Bronchial epithelial cell (primary cell): Measurements from ENCODE around the gene STIM2. TPM values are rescaled to one million over a fixed set of nuclear protein-coding genes. Genes with fewer than 3 reads are reported as not detected.
A peak's percentile ranks its signal among the peaks of the same experiment; 100 is the strongest.

ENCODE experiments used
- DNase-seq: peaks from one replicate; pipeline ENCODE4 v3.0.0-alpha.2; 2010; ENCODE audit warnings: low read depth
- FAIRE-seq: peaks from 2 replicates; lab custom pipeline; 2011; peaks lifted over from hg19 to GRCh38; lab: Jason Lieb, UNC
- H3K27me3 ChIP-seq: 2 replicates; pipeline ENCODE4 v1.5.1; 2011; ENCODE audit warnings: low read length; ENCODE audit not compliant: control insufficient read depth, insufficient read depth
- H3K36me3 ChIP-seq: 2 replicates; pipeline ENCODE4 v1.5.1; 2011; ENCODE audit warnings: low read length; ENCODE audit not compliant: control insufficient read depth, insufficient read depth
- H3K4me3 ChIP-seq: 2 replicates; pipeline ENCODE4 v1.5.1; 2011; ENCODE audit warnings: mild to moderate bottlenecking, low read depth, low read length, control low read depth
- total RNA-seq: library from RNA; depleted of rRNA; stranded (reverse); fragments of >200 nt; gene quantifications from 2 replicates; pipeline ENCODE4 v1.2.1, GENCODE V29; 2014
- TF ChIP-seq, protein P1 (sequence below): IDR thresholded peaks from 2 replicates; pipeline ENCODE4 v1.5.1; 2011; ENCODE audit warnings: mild to moderate bottlenecking, moderate library complexity, low read length, control low read depth, inconsistent platforms; ENCODE audit not compliant: insufficient read depth, severe bottlenecking

The STIM2 gene
- total RNA-seq, 1 donor from 2014 or later, result 7.6 TPM

DNA sequence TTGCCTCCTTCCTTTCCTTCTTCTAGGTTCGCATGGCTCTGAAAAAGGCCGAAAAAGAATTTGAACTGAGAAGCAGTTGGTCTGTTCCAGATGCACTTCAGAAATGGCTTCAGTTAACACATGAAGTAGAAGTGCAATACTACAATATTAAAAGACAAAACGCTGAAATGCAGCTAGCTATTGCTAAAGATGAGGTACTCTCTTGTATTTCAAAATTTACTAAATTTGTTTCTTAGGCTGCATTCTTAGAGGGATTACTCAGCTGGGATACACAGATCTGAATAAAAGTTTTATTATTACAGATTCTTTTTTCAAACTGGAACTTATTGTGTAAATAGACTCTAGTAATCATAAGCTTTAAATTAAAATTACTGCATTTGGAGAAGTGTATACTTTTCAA lies 146.9 kb downstream of the STIM2 start:
- TF ChIP-seq, protein P1, sequence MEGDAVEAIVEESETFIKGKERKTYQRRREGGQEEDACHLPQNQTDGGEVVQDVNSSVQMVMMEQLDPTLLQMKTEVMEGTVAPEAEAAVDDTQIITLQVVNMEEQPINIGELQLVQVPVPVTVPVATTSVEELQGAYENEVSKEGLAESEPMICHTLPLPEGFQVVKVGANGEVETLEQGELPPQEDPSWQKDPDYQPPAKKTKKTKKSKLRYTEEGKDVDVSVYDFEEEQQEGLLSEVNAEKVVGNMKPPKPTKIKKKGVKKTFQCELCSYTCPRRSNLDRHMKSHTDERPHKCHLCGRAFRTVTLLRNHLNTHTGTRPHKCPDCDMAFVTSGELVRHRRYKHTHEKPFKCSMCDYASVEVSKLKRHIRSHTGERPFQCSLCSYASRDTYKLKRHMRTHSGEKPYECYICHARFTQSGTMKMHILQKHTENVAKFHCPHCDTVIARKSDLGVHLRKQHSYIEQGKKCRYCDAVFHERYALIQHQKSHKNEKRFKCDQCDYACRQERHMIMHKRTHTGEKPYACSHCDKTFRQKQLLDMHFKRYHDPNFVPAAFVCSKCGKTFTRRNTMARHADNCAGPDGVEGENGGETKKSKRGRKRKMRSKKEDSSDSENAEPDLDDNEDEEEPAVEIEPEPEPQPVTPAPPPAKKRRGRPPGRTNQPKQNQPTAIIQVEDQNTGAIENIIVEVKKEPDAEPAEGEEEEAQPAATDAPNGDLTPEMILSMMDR, result no peak
- no peak for DNase-seq

DNA sequence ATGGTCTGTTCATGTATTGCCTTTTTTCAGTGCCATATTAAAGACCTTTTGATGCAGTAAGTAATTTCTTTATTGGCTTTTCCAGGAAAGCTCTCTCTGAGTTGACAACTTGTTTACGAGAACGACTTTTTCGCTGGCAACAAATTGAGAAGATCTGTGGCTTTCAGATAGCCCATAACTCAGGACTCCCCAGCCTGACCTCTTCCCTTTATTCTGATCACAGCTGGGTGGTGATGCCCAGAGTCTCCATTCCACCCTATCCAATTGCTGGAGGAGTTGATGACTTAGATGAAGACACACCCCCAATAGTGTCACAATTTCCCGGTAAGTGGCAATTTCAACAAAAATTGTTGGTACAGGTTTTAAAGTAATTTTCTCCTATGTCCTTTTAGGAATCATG lies 148.0 kb downstream of the STIM2 start:
- DNase-seq (no peak), FAIRE-seq (no peak)
- peaks cover 1% of the 10 kb centered on the region for H3K36me3 ChIP-seq
- TF ChIP-seq, protein P1, result no peak
- H3K27me3 ChIP-seq, result no peaks in the 10 kb centered on the region
- no peak overlapping the region for H3K4me3 ChIP-seq

More for the DNA sequence above, 146.9 kb downstream of the STIM2 start:
- Histone ChIP-seq H3K27me3 (no peaks in the 10 kb centered on the region), H3K4me3 (no peak overlapping the region), H3K36me3 (peaks cover 1% of the 10 kb centered on the region)
- FAIRE-seq, result no peak

DNA sequence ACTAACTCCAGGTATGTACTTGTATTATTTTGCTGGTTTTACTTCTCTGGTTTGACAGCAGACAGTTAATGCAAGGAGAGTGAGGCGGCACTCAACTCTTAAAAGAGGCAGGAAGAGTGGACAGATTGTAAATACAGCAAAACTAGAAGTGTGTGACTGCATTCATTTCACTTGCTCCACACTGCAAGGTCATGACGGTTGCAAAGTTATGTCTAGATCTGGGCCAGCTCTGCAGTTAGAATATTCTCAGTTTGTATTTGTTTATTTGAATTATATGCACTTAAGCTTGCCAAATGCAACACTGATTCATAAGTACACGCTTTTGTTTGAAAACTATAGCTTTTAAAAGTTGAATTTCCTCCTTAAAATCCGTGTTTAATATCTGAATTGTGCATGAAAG lies 148.9 kb downstream of the STIM2 start:
- Histone ChIP-seq H3K4me3 (no peak overlapping the region), H3K27me3 (no peaks in the 10 kb centered on the region), H3K36me3 (peaks cover 1% of the 10 kb centered on the region)
- FAIRE-seq (no peak), DNase-seq (no peak)
- TF ChIP-seq, protein P1, result no peak

DNA sequence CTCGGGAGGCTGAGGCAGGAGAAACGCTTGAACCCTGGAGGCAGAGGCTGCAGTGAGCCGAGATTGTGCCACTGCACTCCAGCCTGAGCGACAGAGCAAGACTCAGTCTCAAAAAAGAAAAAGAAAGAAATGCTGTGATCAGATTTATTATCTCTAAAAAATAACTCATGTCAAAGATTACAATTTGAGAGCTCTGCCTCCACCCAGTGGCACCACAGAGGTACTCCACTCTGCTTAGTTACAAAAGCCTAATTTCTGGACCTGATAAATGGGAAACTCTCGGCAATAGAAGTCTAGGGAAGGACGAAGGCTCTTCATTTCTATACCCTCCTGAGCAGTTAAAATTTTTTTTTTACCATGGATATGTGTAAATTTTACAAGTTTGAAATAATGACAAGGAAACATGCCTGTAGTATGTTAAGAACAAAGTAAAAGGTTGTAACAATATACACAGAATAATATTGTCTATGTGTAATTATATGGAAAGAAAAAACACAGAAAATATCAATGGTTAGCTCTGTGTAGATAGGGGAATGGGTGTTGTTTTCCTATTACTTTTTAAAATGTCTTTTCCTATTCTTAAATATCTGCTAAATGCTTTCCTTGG lies 149.8 kb downstream of the STIM2 start:
- Histone ChIP-seq H3K4me3 (no peak overlapping the region), H3K36me3 (peaks cover 1% of the 10 kb centered on the region), H3K27me3 (no peaks in the 10 kb centered on the region)
- DNase-seq (peak; percentile 55), FAIRE-seq (no peak)
- TF ChIP-seq, protein P1, result peak; percentile 70

DNA sequence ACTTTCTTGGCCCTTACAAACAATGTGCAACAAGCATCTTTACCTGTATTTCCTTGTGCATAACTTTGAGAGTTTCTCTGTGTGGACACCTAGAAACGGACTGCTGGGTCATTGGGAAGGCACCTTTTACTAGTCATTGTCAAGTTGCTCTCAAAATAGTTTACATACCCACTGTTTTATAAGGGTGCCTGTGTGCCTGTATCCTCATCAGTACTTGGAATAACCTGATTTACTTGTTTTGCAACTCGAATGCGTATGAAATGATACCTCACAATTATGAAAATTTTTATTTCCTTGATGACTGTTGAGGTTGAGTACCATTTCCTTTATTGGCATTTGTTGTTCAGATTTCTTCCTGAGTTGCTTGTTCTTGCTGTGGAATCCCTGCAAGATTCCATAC lies 150.8 kb downstream of the STIM2 start:
- TF ChIP-seq, protein P1, result no peak
- Histone ChIP-seq H3K36me3 (peaks cover 1% of the 10 kb centered on the region), H3K4me3 (no peak overlapping the region), H3K27me3 (no peaks in the 10 kb centered on the region)
- DNase-seq, result peak; percentile 84
- peak; percentile 18 for FAIRE-seq

DNA sequence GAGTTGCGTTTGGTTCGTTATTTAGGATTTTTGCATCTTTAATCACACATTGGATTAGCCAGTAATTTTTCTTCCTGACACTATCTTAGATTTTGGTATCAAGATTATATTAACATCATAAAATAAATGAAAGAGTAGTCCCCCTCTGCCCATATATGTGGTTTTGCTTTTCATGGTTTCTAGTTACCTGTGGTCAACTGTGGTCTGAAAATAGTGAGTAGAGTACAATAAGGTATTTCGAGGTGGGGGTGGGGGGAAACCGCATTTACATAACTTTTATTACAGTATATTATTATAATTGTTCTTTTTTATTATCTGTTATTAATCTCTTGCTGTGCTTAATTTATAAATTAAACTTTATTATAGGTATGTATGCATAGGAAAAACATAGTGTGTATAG lies 152.4 kb downstream of the STIM2 start:
- TF ChIP-seq, protein P1, result no peak
- Histone ChIP-seq H3K4me3 (no peak overlapping the region), H3K36me3 (peaks cover 7% of the 10 kb centered on the region), H3K27me3 (no peaks in the 10 kb centered on the region)
- no peak for DNase-seq
- FAIRE-seq, result no peak
